HepG2 (cell line): Measurements from ENCODE around the gene CGREF1. TPM values are rescaled to one million over a fixed set of nuclear protein-coding genes. Genes with fewer than 3 reads are reported as not detected.

Source experiments
- ATF7-NPFF ChIP-seq: sonication (generic); formaldehyde crosslinking; IDR thresholded peaks from 2 replicates; pipeline ENCODE4 v1.8.1; 2023; ENCODE audit warnings: mild to moderate bottlenecking, low read depth, missing genetic modification reagents, moderate library complexity
- CREB1 ChIP-seq, 2 experiments: fragments of 450-650 bp in 1 of 2; IDR thresholded peaks; 2 replicates each; pipeline ENCODE4 v1.6.1; 2016 to 2017; ENCODE audit warnings: control low read depth in 1 of 2, mild to moderate bottlenecking in 1 of 2, missing compliant biosample characterization in 1 of 2, missing genetic modification characterization in 1 of 2
- GABPB1 ChIP-seq: IDR thresholded peaks from 2 replicates; pipeline ENCODE4 v1.6.1; 2016; ENCODE audit warnings: mild to moderate bottlenecking, missing genetic modification reagents, moderate library complexity, missing compliant biosample characterization
- HOXA5 ChIP-seq: sonication (generic); formaldehyde crosslinking; IDR thresholded peaks from 2 replicates; pipeline ENCODE4 v1.4.0; 2020; ENCODE audit warnings: missing genetic modification reagents
- KDM5A ChIP-seq: fragments of 200-600 bp; sonication (generic); IDR thresholded peaks from 2 replicates; pipeline ENCODE4 v1.7.0; 2018; ENCODE audit warnings: antibody characterized with exemption, mild to moderate bottlenecking, low read length, borderline replicate concordance
- MEIS1 ChIP-seq: sonication (generic); formaldehyde crosslinking; IDR thresholded peaks from 2 replicates; pipeline ENCODE4 v1.9.0; 2021; ENCODE audit warnings: mild to moderate bottlenecking, missing genetic modification reagents, moderate library complexity, borderline replicate concordance
- MYC ChIP-seq: sonication (generic); formaldehyde crosslinking; IDR thresholded peaks from 2 replicates; pipeline ENCODE4 v1.9.0; 2021; ENCODE audit warnings: missing genetic modification reagents, borderline replicate concordance
- SAFB2 ChIP-seq: sonication (generic); formaldehyde crosslinking; IDR thresholded peaks from 2 replicates; pipeline ENCODE4 v1.5.1; 2020; ENCODE audit warnings: missing genetic modification reagents, low read depth, mild to moderate bottlenecking, borderline replicate concordance
- SIN3A ChIP-seq: IDR thresholded peaks from 2 replicates; pipeline ENCODE4 v1.6.1; 2011; ENCODE audit warnings: low read depth, mild to moderate bottlenecking, control low read depth, low read length, borderline replicate concordance
- SIN3B ChIP-seq: fragments of 150-350 bp; IDR thresholded peaks from 2 replicates; pipeline ENCODE4 v1.6.1; 2014; ENCODE audit warnings: low read length
- SMAD1 ChIP-seq: sonication (generic); formaldehyde crosslinking; IDR thresholded peaks from 2 replicates; pipeline ENCODE4 v1.4.0; 2020; ENCODE audit warnings: missing genetic modification reagents, low read depth, mild to moderate bottlenecking, borderline replicate concordance
- SP5 ChIP-seq: IDR thresholded peaks from 2 replicates; pipeline ENCODE4 v1.6.1; 2016; ENCODE audit warnings: low read depth, borderline replicate concordance
- SRSF4 ChIP-seq: fragments of 200-400 bp; formaldehyde crosslinking; IDR thresholded peaks from one replicate; pipeline ENCODE4 v1.6.1; 2018; ENCODE audit warnings: mild to moderate bottlenecking, low read depth, low read length, moderate library complexity; ENCODE audit not compliant: poor library complexity, severe bottlenecking
- TAF1 ChIP-seq: sonication (generic); formaldehyde crosslinking; IDR thresholded peaks from 2 replicates; pipeline ENCODE4 v1.4.0; 2020; ENCODE audit warnings: missing genetic modification reagents
- TRIM24 ChIP-seq: sonication (generic); formaldehyde crosslinking; IDR thresholded peaks from 2 replicates; pipeline ENCODE4 v1.8.0; 2022; ENCODE audit warnings: mild to moderate bottlenecking, missing genetic modification reagents
- ZMYM4 ChIP-seq: sonication (generic); formaldehyde crosslinking; IDR thresholded peaks from 2 replicates; pipeline ENCODE4 v1.8.1; 2023; ENCODE audit warnings: mild to moderate bottlenecking, missing genetic modification reagents
- ZNF614 ChIP-seq: IDR thresholded peaks from 2 replicates; pipeline ENCODE4 v1.6.1; 2018; ENCODE audit warnings: missing biosample characterization, missing genetic modification reagents, inconsistent platforms, borderline replicate concordance
- ZNF768 ChIP-seq: sonication (generic); formaldehyde crosslinking; IDR thresholded peaks from 2 replicates; pipeline ENCODE4 v1.4.0; 2020; ENCODE audit warnings: missing genetic modification reagents
- ZNF772 ChIP-seq: sonication (generic); formaldehyde crosslinking; IDR thresholded peaks from 2 replicates; pipeline ENCODE4 v1.5.0; 2020; ENCODE audit warnings: mild to moderate bottlenecking, missing genetic modification reagents
- ZNF788 ChIP-seq: sonication (generic); formaldehyde crosslinking; IDR thresholded peaks from 2 replicates; pipeline ENCODE4 v1.5.0; 2020; ENCODE audit warnings: mild to moderate bottlenecking, missing genetic modification reagents, borderline replicate concordance
- ZNF891 ChIP-seq: sonication (generic); formaldehyde crosslinking; IDR thresholded peaks from 2 replicates; pipeline ENCODE4 v1.5.0; 2020; ENCODE audit warnings: mild to moderate bottlenecking, missing genetic modification reagents
- polyA plus RNA-seq, 8 experiments: library from polyadenylated mRNA; depleted of rRNA in 3 of 8; stranded (reverse) in 7 of 8; unstranded in 1 of 8; fragments of >200 nt; fragmentation: Illumina TruSeq in 4 of 8; extraction: Trizol in 4 of 8; gene quantifications; 2 replicates each; pipeline versions ENCODE4 v1.2.1 to v1.2.3, GENCODE V29; 2011 to 2016; ENCODE audit warnings: low read depth in 4 of 8, missing spikeins in 1 of 8, mixed read lengths in 1 of 8; ENCODE audit not compliant: insufficient read depth in 1 of 8
- total RNA-seq, 5 experiments: library from RNA; depleted of rRNA; stranded (reverse); fragments of >200 nt; fragmentation: Illumina TruSeq; extraction: Trizol; gene quantifications; 2 replicates each; pipeline ENCODE4 v1.2.3, GENCODE V29; 2016; ENCODE audit warnings: low read depth in 1 of 5
- TF ChIP-seq, protein P1 (sequence below): IDR thresholded peaks from 2 replicates; pipeline ENCODE4 v1.6.1; 2016; ENCODE audit warnings: missing compliant biosample characterization, missing genetic modification reagents, borderline replicate concordance
- TF ChIP-seq, protein P2 (sequence below): sonication (generic); formaldehyde crosslinking; IDR thresholded peaks from 2 replicates; pipeline ENCODE4 v1.4.0; 2020; ENCODE audit warnings: missing genetic modification reagents
- TF ChIP-seq, protein P3 (sequence below): sonication (generic); formaldehyde crosslinking; IDR thresholded peaks from 2 replicates; pipeline ENCODE4; 2020; ENCODE audit warnings: missing genetic modification reagents, mild to moderate bottlenecking, borderline replicate concordance

CGREF1 gene
- total and polyA plus RNA-seq, 2 of the 13 experiments (the other 11 are each of a cell fraction or from before 2014, with no cell fraction given) = 13.9 to 23.4 TPM

DNA sequence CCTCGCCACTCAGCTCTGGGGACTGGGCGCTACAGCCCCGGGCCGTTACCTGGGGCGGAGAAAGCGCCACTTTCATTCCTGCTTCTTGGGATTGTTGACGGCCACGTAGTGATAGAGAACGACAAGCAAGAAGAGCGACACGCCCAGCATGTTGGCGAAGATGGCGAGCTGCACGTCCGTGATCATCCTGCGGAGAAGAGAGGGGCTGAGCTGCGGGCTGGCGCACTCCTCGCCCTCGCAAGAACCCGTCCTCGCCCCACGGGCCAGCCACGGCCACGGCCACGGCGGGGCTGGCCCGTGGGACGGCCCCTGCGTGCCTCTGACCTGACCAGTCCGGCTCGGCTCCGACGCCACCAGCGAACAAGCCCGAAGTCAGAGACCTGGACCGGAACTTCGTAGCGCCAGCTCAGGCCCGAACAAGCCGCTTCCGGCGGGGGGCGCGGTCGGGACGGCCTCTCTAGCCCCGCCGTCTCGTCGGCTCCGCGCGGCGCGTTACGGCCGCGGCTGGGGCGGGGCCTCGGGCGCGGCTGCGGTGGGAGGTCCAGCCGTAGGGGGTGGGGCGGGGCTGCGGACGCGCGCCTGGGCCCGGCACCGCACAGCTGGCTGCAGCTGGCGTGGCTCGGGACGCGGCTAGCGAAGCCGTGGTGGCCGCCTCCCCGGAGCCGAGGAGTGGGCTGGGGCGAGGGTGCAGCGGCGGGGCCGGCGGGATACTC is 47.5 kb downstream of the CGREF1 start, which contains the start of gene OST4 (continued):
- TF ChIP-seq SAFB2 (CRISPR knock-in tag) (peak; percentile 83; the same call in 1 of the 2 replicates), TRIM24 (CRISPR knock-in tag) (no peak), SIN3A (peak; percentile 89), ZNF614 (CRISPR knock-in tag) (peak; percentile 74; the same call in 1 of the 2 replicates), ZNF772 (CRISPR knock-in tag) (no peak), MYC (CRISPR knock-in tag) (peak; percentile 77; the same call in 1 of the 2 replicates), HOXA5 (CRISPR knock-in tag) (peak; percentile 59), ATF7-NPFF (peak; percentile 63), MEIS1 (no peak; the same call in 1 of the 2 replicates), SMAD1 (0 out of 2 replicates have a peak, but pooled peaks have one; percentile 21), SRSF4 (no peak), ZNF768 (CRISPR knock-in tag) (peak; percentile 68), ZMYM4 (CRISPR knock-in tag) (peak; percentile 51; the same call in 1 of the 2 replicates), GABPB1 (peak; percentile 96), TAF1 (CRISPR knock-in tag) (peak; percentile 85), ZNF788 (CRISPR knock-in tag) (peak; percentile 30; the same call in 1 of the 2 replicates), CREB1 (IDR thresholded peaks at IDR 0.05) (peak; percentile 78), CREB1 (CRISPR knock-in tag; IDR thresholded peaks at IDR 0.05) (no peak), SIN3B (peak; percentile 27; the same call in 1 of the 2 replicates), ZNF891 (CRISPR knock-in tag) (peak; percentile 82; the same call in 1 of the 2 replicates), SP5 (peak; percentile 60), KDM5A (peak; percentile 89)
- TF ChIP-seq, protein P1, sequence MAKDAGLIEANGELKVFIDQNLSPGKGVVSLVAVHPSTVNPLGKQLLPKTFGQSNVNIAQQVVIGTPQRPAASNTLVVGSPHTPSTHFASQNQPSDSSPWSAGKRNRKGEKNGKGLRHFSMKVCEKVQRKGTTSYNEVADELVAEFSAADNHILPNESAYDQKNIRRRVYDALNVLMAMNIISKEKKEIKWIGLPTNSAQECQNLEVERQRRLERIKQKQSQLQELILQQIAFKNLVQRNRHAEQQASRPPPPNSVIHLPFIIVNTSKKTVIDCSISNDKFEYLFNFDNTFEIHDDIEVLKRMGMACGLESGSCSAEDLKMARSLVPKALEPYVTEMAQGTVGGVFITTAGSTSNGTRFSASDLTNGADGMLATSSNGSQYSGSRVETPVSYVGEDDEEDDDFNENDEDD (CRISPR knock-in tag) = peak; percentile 77
- TF ChIP-seq, protein P2, sequence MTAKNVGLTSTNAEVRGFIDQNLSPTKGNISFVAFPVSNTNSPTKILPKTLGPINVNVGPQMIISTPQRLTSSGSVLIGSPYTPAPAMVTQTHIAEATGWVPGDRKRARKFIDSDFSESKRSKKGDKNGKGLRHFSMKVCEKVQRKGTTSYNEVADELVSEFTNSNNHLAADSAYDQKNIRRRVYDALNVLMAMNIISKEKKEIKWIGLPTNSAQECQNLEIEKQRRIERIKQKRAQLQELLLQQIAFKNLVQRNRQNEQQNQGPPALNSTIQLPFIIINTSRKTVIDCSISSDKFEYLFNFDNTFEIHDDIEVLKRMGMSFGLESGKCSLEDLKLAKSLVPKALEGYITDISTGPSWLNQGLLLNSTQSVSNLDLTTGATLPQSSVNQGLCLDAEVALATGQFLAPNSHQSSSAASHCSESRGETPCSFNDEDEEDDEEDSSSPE (CRISPR knock-in tag) = peak; percentile 85
- TF ChIP-seq, protein P3, sequence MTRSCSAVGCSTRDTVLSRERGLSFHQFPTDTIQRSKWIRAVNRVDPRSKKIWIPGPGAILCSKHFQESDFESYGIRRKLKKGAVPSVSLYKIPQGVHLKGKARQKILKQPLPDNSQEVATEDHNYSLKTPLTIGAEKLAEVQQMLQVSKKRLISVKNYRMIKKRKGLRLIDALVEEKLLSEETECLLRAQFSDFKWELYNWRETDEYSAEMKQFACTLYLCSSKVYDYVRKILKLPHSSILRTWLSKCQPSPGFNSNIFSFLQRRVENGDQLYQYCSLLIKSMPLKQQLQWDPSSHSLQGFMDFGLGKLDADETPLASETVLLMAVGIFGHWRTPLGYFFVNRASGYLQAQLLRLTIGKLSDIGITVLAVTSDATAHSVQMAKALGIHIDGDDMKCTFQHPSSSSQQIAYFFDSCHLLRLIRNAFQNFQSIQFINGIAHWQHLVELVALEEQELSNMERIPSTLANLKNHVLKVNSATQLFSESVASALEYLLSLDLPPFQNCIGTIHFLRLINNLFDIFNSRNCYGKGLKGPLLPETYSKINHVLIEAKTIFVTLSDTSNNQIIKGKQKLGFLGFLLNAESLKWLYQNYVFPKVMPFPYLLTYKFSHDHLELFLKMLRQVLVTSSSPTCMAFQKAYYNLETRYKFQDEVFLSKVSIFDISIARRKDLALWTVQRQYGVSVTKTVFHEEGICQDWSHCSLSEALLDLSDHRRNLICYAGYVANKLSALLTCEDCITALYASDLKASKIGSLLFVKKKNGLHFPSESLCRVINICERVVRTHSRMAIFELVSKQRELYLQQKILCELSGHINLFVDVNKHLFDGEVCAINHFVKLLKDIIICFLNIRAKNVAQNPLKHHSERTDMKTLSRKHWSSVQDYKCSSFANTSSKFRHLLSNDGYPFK (CRISPR knock-in tag) = 0 out of 2 replicates have a peak, but pooled peaks have one; percentile 58
